Activated naive CD4-positive, alpha-beta T cell treated with anti-CD3 and anti-CD28 coated beads for 36 hours (primary cell): ENCODE measurements around the gene TNFRSF13B. TPM values are rescaled to one million over a fixed set of nuclear protein-coding genes. Genes with fewer than 3 reads are reported as not detected.
A peak's percentile ranks its signal among the peaks of the same experiment; 100 is the strongest.
"Not testable (repeated sequence)": the region's sequence is repeated elsewhere in the genome, so short reads cannot be mapped to it uniquely, and the experiment has no call there.

ENCODE experiments used
- CTCF ChIA-PET: fragments of 350-600 bp; sonication (Branson Sonifier 250); formaldehyde crosslinking; loops from one replicate; lab custom pipeline; 2021; ENCODE audit warnings: antibody characterized with exemption; lab: Charles Lee
- DNase-seq: peaks from one replicate; pipeline ENCODE4 v3.0.0-alpha.2; 2020
- H3K27ac Mint-ChIP-seq: one replicate; pipeline ENCODE4 v1.8.0; 2021; ENCODE audit warnings: mild to moderate bottlenecking, mixed read lengths
- H3K27me3 Mint-ChIP-seq: one replicate; pipeline ENCODE4 v1.8.0; 2021; ENCODE audit warnings: low read depth, mixed read lengths
- H3K36me3 Mint-ChIP-seq: one replicate; pipeline ENCODE4 v1.8.0; 2021; ENCODE audit warnings: low read depth, mixed read lengths
- H3K4me1 Mint-ChIP-seq: one replicate; pipeline ENCODE4 v1.8.0; 2021; ENCODE audit warnings: low read depth, mixed read lengths
- H3K4me3 Mint-ChIP-seq: one replicate; pipeline ENCODE4 v1.8.0; 2021; ENCODE audit warnings: mild to moderate bottlenecking, moderate library complexity, mixed read lengths
- H3K9me3 Mint-ChIP-seq: one replicate; pipeline ENCODE4 v1.8.0; 2021; ENCODE audit warnings: mixed read lengths
- intact Hi-C: fragments of 100-400 bp; cut with micrococcal nuclease; formaldehyde crosslinking; loops from one replicate; pipeline ENCODE4 v1.15.1; 2023
- total RNA-seq, 2 experiments: library from RNA; stranded (reverse); gene quantifications; one replicate each; pipeline ENCODE4 v1.2.3, GENCODE V29; 2021

TNFRSF13B gene
- total RNA-seq = not detected

- Mint-ChIP-seq H3K27me3 (no peaks in the 10 kb centered on the region), H3K4me1 (peaks cover 6% of the 10 kb centered on the region), H3K36me3 (no peaks in the 10 kb centered on the region), H3K4me3 (no peak within 1 kb of the TSS), H3K9me3 (no peaks in the 10 kb centered on the region), H3K27ac (no peak within 1 kb of the TSS)
- DNase-seq = no peak
- intact Hi-C loops = no loop called here
- CTCF ChIA-PET = no interaction called here
These were observed at the start of gene TNFRSF13B for GRCh38 chr17:16971458-16972338. TSS of gene TNFRSF13B (minus strand) at chr17:16972118. CDS start at chr17:16972075, 43 bp downstream.

DNA sequence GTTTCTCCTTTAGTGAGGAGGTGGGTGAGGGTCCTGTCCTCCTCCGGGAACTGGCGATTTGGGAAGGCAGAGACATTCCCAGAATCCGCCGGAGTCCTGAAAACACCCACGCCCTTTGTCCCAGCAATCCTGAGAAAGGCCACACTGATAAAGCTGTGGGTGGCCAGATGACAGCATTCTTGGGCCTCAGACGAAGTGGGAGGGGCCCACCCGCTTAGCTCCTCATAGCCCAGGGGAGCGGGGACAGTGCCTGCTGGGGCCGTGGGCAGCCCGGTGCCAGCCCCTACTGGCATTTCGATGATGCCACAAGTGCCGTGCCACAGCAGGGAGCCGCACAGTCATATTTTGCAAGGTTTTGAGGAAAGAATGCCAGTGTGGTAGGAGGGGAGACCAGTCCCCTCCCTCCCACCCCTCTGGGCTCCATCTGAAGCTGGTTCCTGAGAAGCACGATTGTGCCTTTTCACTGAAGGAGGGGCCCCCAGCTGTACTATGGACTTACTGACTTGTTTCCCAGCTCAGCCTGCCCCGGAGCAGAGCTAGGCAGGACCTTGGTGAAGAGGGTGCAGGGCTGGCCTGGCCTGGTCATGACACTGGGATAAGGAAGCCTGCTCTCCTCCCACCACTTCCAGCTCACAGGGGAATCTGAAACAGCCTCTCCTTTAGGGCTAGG, 49.4 kb upstream of the TNFRSF13B start:
- CTCF ChIA-PET = no interaction called here
- DNase-seq = no peak
- H3K4me3 Mint-ChIP-seq = no peak overlapping the region

GRCh38 chr17:17020821-17021193, 48.9 kb upstream of the TNFRSF13B start:
- Mint-ChIP-seq H3K4me1 (peaks cover 20% of the 10 kb centered on the region), H3K4me3 (no peak overlapping the region), H3K9me3 (no peaks in the 10 kb centered on the region), H3K27me3 (no peaks in the 10 kb centered on the region), H3K27ac (no peak overlapping the region), H3K36me3 (no peaks in the 10 kb centered on the region)
- no peak for DNase-seq
- intact Hi-C loops = no loop called here
- CTCF ChIA-PET = no interaction called here

More for the DNA sequence above, 49.4 kb upstream of the TNFRSF13B start:
- Mint-ChIP-seq H3K27me3 (no peaks in the 10 kb centered on the region), H3K36me3 (no peaks in the 10 kb centered on the region), H3K9me3 (no peaks in the 10 kb centered on the region), H3K4me1 (peaks cover 16% of the 10 kb centered on the region), H3K27ac (no peak overlapping the region)
- intact Hi-C loops = no loop called here

GRCh38 chr17:17019891-17020456, 48.1 kb upstream of the TNFRSF13B start:
- H3K9me3 Mint-ChIP-seq = no peaks in the 10 kb centered on the region
- no peaks in the 10 kb centered on the region for H3K36me3 Mint-ChIP-seq
- intact Hi-C loops = no loop called here
- H3K27ac Mint-ChIP-seq = no peak overlapping the region
- H3K4me1 Mint-ChIP-seq = peaks cover 22% of the 10 kb centered on the region
- CTCF ChIA-PET = no interaction called here
- H3K27me3 Mint-ChIP-seq = no peaks in the 10 kb centered on the region
- no peak for DNase-seq
- H3K4me3 Mint-ChIP-seq = no peak overlapping the region

- no peaks in the 10 kb centered on the region for H3K36me3 Mint-ChIP-seq
- H3K27ac Mint-ChIP-seq = no peak overlapping the region
- no peaks in the 10 kb centered on the region for H3K27me3 Mint-ChIP-seq
- H3K4me1 Mint-ChIP-seq = peaks cover 22% of the 10 kb centered on the region
- intact Hi-C loops = no loop called here
- CTCF ChIA-PET = interaction anchor here (0.6 kb wide), 1 partner anchor 293 kb away, joined by 3 read pairs; no protein-coding TSS in a partner anchor
- DNase-seq = no peak
- H3K9me3 Mint-ChIP-seq = no peaks in the 10 kb centered on the region
- H3K4me3 Mint-ChIP-seq = no peak overlapping the region
These were observed 47.5 kb upstream of the TNFRSF13B start for GRCh38 chr17:17019430-17019762.

DNA sequence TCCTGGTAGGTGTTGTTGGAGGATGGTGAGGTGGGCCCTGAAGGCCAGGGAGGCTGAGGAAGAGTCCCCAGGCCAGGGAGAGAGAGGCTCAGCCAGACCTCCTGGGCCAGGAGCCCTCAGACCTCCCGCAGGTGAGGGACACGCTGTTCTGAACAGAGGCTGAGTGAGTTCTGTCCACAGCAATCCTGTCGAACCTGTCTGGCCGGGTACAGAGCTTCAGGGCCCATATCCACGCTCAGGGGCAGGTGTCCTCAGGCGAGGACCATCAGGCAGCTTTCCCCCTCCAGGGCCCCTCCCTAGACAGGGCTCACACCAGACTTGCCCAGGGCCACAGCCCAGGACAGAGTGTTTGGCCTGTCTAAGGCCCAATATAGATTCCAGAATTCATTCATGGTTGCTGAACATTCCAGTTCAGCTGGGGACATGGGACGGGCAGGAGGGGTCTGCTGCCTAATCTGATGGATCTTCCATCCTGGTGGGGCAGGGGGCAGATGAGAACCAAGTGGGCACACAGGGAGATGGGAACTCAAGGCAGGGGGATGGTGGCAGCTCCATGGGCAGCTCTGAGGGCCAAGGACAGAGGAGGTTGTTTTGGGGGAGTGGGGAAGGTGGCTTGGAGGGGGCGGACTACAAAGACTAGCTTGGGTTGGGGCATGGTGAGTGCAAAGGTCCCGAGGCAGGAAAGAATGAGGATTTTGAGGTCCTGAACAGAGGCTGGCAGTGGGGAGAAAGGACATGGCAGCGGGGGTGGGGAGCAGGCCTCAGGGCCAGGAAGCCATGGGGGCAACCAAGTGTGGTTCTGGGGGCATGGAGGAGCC, 46.9 kb upstream of the TNFRSF13B start:
- intact Hi-C loops = no loop called here
- no peak for DNase-seq
- CTCF ChIA-PET = interaction anchor here (0.6 kb wide), 1 partner anchor 294 kb away, joined by 3 read pairs; no protein-coding TSS in a partner anchor
- H3K27ac Mint-ChIP-seq = no peak overlapping the region
- no peaks in the 10 kb centered on the region for H3K36me3 Mint-ChIP-seq
- no peaks in the 10 kb centered on the region for H3K27me3 Mint-ChIP-seq
- H3K9me3 Mint-ChIP-seq = no peaks in the 10 kb centered on the region
- peaks cover 22% of the 10 kb centered on the region for H3K4me1 Mint-ChIP-seq
- H3K4me3 Mint-ChIP-seq = no peak overlapping the region

DNA sequence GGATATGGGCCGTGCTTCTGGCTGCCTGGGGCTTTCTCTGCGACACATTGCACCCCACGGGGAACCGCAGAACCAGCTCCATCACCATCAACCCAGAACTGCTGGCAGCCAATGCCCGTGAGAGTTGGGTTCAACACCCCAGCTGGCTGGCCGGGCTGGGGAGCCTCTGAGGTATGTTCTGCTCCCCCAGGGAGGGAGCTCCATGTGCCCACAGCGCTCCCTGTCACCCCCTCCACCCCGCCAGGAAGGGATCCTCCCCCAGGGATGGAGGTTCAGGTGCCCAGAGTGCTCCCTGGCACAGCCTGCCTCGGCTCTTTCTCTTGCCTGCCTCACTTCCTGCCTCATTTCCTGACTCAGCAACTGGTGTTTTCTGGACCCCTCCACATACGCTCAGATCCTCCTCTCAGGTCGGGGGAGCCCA, 46.1 kb upstream of the TNFRSF13B start:
- no peak overlapping the region for H3K4me3 Mint-ChIP-seq
- H3K36me3 Mint-ChIP-seq = no peaks in the 10 kb centered on the region
- peak; percentile 14 for DNase-seq
- no peaks in the 10 kb centered on the region for H3K9me3 Mint-ChIP-seq
- no peak overlapping the region for H3K27ac Mint-ChIP-seq
- intact Hi-C loops = no loop called here
- no peaks in the 10 kb centered on the region for H3K27me3 Mint-ChIP-seq
- peaks cover 22% of the 10 kb centered on the region for H3K4me1 Mint-ChIP-seq
- CTCF ChIA-PET = no interaction called here

DNA sequence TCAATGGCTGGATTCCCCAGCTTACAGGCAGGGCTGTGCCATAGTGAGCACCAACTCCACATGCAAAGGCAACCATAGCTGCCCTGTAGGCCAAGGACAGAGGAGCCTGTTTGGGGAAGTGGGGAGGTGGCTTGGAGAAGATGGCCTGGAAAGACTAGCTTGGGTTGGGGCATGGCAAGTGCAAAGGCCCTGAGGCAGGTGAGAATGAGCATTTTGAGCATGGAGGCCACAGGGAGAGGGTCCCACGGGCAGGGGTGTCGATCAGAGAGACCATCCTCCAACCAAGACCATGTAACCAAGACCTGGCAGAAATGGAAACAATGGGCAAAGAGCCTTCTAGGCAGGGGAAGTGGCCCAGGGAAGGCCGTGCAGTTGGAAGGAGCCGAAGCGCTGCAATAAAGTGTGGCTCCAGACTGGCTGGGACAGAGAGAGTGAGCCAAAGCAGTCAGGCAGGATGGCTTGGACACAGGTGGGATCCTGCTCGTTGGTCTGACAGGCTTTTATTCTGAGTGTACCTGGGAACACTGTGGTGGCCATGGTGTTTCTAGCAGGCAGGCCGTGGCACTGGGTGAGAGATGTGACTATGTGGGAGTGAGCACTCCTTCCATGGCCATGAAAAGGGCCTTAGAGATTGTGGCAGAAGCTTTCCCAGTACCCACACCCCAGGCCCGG, 45.6 kb upstream of the TNFRSF13B start:
- no peaks in the 10 kb centered on the region for H3K27me3 Mint-ChIP-seq

DNA sequence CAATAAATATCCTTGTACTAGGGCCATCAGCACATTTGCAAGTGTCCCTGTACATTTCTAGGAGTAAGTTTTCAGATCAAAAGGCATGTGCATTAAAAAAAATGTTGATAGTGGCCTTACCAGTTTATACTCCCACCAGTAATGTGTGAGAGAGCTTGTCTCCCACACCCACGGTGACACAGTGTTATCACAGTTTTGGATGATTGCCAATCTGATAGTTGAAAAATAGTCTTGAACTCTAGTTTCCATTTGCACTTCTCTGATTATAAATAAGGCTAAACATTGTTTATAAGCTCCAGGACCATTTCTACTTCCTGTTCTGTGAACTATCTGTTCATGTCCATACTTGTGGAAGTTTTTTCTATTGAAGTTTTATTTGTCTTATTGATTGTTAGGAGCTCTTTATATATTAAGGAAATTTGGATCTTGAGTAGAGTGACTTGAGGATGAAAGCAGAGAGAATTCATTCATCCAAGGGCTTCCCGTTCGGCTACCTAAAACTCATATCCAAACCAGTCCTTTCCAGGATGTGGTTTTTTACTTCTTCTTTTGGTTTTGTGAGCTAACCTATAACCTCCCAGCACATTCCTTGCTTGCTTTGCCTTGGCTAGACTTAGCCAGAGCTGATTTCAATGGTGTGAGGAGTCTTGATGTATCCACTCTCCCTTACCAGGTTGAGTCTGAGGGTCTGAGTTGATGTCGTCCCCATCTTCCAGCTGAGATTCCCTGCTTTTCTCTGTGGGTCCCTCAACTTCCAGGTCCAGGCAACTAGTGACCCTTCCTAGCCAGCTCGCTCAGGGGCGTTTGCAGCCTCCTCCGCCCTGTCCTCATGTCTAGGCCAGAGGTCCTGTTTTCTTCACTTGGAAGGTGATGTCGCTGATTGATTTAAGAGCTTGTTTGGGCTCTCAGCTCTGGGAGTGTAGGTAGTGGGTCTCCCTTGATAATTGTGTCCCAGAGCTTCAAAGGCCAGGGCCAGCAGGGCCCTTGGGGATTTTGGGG, 44.6 kb upstream of the TNFRSF13B start:
- peaks cover 22% of the 10 kb centered on the region for H3K4me1 Mint-ChIP-seq
- intact Hi-C loops = not testable (repeated sequence)

More for the DNA sequence above, 45.6 kb upstream of the TNFRSF13B start:
- DNase-seq = no peak
- H3K9me3 Mint-ChIP-seq = no peaks in the 10 kb centered on the region
- H3K27ac Mint-ChIP-seq = no peak overlapping the region
- no peaks in the 10 kb centered on the region for H3K36me3 Mint-ChIP-seq
- intact Hi-C loops = no loop called here
- CTCF ChIA-PET = interaction anchor here (1.1 kb wide), 1 partner anchor 9 kb away, joined by 3 read pairs; no protein-coding TSS in a partner anchor
- peaks cover 22% of the 10 kb centered on the region for H3K4me1 Mint-ChIP-seq
- no peak overlapping the region for H3K4me3 Mint-ChIP-seq

GRCh38 chr17:17015230-17015629, 43.3 kb upstream of the TNFRSF13B start:
- H3K9me3 Mint-ChIP-seq = no peaks in the 10 kb centered on the region
- H3K36me3 Mint-ChIP-seq = no peaks in the 10 kb centered on the region
- CTCF ChIA-PET = interaction anchor here (0.6 to 0.9 kb wide), 2 partner anchors 20 to 164 kb away, joined by 3 to 5 read pairs; no protein-coding TSS in a partner anchor
- no peak for DNase-seq
- H3K27ac Mint-ChIP-seq = no peak overlapping the region
- intact Hi-C loops = no loop called here
- H3K4me1 Mint-ChIP-seq = peaks cover 22% of the 10 kb centered on the region
- H3K27me3 Mint-ChIP-seq = no peaks in the 10 kb centered on the region
- H3K4me3 Mint-ChIP-seq = no peak overlapping the region

More for the DNA sequence above, 44.6 kb upstream of the TNFRSF13B start:
- H3K27me3 Mint-ChIP-seq, H3K9me3 Mint-ChIP-seq, H3K4me3 Mint-ChIP-seq, H3K27ac Mint-ChIP-seq, H3K36me3 Mint-ChIP-seq, DNase-seq: not testable (repeated sequence)
- CTCF ChIA-PET = interaction anchor here (0.6 to 1.3 kb wide), 3 partner anchors 10 to 260 kb away, joined by 3 to 5 read pairs (median 4); no protein-coding TSS in a partner anchor
